ENCODE measurements around the gene CLEC2A. TPM values are rescaled to one million over a fixed set of nuclear protein-coding genes. Genes with fewer than 3 reads are reported as not detected.

CLEC2A gene
- total RNA-seq, 2 donors from 2014 or later: not detected

DNA sequence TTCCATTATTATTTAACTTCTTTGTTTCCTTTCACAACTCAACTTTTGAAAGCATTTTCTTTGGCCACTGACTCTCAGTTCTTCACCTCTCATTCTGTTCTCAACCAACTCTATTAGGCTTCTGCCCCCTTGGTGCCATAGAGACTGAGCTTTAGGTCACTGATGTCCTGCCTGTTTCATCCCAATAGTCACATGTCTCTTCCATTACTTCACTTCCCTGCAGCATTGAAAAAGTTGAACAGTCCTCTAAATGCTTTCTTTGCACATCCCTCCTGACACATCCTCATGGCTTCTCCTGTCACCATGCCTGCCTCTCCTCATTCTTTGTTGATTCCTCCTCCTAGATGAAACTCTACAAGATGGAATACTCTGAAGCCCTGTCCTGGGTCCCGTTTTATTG lies 41.8 kb upstream of the CLEC2A start:
- intact Hi-C loops (cut with DNase I): no loop called here
- WGBS: 59% methylated on average over 1 of the region's 1 CpG
- Histone ChIP-seq H3K27me3 (replicated peaks; ENCODE audit: insufficient read depth) (no peaks in the 10 kb centered on the region), H3K36me3 (no peaks in the 10 kb centered on the region), H3K4me1 (replicated peaks) (no peaks in the 10 kb centered on the region), H3K4me3 (no peak overlapping the region), H3K9me3 (no peaks in the 10 kb centered on the region), H3K27ac (no peak overlapping the region)
- DNase-seq (ENCODE audit: low spot score): no peak
- TF ChIP-seq POLR2A (IDR thresholded peaks at IDR 0.05) (no peak), POLR2AphosphoS5 (IDR thresholded peaks at IDR 0.05) (no peak)
- TF ChIP-seq, protein P1, sequence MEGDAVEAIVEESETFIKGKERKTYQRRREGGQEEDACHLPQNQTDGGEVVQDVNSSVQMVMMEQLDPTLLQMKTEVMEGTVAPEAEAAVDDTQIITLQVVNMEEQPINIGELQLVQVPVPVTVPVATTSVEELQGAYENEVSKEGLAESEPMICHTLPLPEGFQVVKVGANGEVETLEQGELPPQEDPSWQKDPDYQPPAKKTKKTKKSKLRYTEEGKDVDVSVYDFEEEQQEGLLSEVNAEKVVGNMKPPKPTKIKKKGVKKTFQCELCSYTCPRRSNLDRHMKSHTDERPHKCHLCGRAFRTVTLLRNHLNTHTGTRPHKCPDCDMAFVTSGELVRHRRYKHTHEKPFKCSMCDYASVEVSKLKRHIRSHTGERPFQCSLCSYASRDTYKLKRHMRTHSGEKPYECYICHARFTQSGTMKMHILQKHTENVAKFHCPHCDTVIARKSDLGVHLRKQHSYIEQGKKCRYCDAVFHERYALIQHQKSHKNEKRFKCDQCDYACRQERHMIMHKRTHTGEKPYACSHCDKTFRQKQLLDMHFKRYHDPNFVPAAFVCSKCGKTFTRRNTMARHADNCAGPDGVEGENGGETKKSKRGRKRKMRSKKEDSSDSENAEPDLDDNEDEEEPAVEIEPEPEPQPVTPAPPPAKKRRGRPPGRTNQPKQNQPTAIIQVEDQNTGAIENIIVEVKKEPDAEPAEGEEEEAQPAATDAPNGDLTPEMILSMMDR (IDR thresholded peaks at IDR 0.05): no peak

DNA sequence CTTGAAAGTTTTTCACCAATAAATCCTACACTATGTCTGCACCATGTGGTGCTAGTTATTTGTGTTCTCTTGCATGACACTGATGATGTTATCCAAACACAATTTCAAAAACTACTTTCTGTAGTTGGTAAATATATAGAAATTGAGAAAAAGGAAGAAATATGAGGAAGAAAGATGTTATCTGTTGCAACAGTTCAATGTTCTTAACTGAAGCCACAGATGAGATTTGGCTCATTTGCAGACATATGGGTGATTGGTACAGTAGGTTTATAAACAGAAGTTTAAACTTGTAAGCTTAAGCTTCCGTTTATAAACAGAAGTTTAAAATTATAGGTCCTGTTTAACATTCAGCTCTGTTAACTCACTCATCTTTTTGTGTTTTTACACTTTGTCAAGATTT lies 39.0 kb upstream of the CLEC2A start, which contains the start of gene CLEC12A:
CLEC12A (plus strand) TSS at position 229 of the 400 bp plus-strand sequence. CDS start 188 bp downstream, outside the sequence.
- intact Hi-C loops (cut with DNase I): no loop called here
- H3K4me1 ChIP-seq (replicated peaks): no peaks in the 10 kb centered on the region
- 22% methylated on average over 1 of the region's 1 CpG for WGBS
- no peaks in the 10 kb centered on the region for H3K36me3 ChIP-seq
- TF ChIP-seq, protein P1 (IDR thresholded peaks at IDR 0.05): no peak
- TF ChIP-seq POLR2AphosphoS5 (IDR thresholded peaks at IDR 0.05): no peak
- no peak for TF ChIP-seq POLR2A (IDR thresholded peaks at IDR 0.05)
- H3K27ac ChIP-seq: no peak within 1 kb of the TSS
- H3K27me3 ChIP-seq (replicated peaks; ENCODE audit: insufficient read depth): no peaks in the 10 kb centered on the region
- H3K4me3 ChIP-seq: no peak within 1 kb of the TSS
- DNase-seq (ENCODE audit: low spot score): no peak
- H3K9me3 ChIP-seq: no peaks in the 10 kb centered on the region

DNA sequence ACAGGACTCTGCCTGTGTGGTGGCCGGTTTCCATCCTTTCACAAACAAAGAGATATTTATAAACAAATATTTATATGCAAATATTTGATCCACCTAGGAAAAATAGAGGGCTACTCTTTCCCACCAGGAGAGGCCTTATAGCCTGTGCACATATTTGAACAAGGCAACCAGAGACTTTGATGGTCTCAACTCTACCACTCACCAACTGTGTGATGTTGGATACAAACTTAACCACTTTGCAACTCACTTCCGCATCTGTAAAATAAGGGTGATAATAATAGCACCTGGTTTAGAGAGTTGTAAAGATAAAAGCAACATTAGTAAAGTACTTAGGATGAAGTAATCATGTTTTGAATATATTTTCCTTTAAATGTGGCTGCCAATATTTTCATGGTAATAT lies 37.5 kb upstream of the CLEC2A start:
- H3K9me3 ChIP-seq: no peaks in the 10 kb centered on the region
- WGBS: 82% methylated on average over 2 of the region's 2 CpGs
- intact Hi-C loops (cut with DNase I): no loop called here

DNA sequence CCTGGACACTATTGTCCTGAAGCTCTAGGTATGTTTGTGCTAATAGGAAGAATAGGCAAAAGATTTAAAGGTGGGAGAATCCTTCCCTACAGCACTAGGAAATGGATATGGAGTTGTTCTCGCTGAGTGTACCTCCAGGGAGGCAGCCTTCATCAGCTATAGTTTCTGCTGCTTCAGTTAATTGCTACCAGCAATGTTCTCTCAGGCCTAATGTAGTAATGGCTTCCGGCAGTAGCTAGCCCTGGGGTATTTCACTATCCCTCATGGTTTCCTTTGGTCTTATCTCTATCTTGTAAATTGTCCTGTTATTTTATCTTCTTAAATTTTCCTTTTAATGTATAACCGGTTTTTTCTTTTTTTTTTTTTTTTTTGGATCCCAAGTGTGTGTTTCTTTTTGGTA lies 29.7 kb upstream of the CLEC2A start:
- intact Hi-C loops (cut with DNase I): no loop called here
- no peak for TF ChIP-seq POLR2AphosphoS5 (IDR thresholded peaks at IDR 0.05)
- TF ChIP-seq, protein P1 (IDR thresholded peaks at IDR 0.05): no peak
- Histone ChIP-seq H3K36me3 (no peaks in the 10 kb centered on the region), H3K4me1 (replicated peaks) (no peaks in the 10 kb centered on the region), H3K27me3 (replicated peaks; ENCODE audit: insufficient read depth) (no peaks in the 10 kb centered on the region), H3K27ac (no peak overlapping the region), H3K4me3 (no peak overlapping the region), H3K9me3 (no peaks in the 10 kb centered on the region)
- DNase-seq (ENCODE audit: low spot score): no peak
- 72% methylated on average over 3 of the region's 3 CpGs for WGBS

More for the DNA sequence above, 37.5 kb upstream of the CLEC2A start:
- no peak for DNase-seq (ENCODE audit: low spot score)
- H3K36me3 ChIP-seq: no peaks in the 10 kb centered on the region
- H3K4me1 ChIP-seq (replicated peaks): no peaks in the 10 kb centered on the region
- H3K27ac ChIP-seq: no peak overlapping the region
- no peak overlapping the region for H3K4me3 ChIP-seq
- no peak for TF ChIP-seq POLR2A (IDR thresholded peaks at IDR 0.05)
- TF ChIP-seq, protein P1 (IDR thresholded peaks at IDR 0.05): no peak
- no peak for TF ChIP-seq POLR2AphosphoS5 (IDR thresholded peaks at IDR 0.05)
- H3K27me3 ChIP-seq (replicated peaks; ENCODE audit: insufficient read depth): no peaks in the 10 kb centered on the region

DNA sequence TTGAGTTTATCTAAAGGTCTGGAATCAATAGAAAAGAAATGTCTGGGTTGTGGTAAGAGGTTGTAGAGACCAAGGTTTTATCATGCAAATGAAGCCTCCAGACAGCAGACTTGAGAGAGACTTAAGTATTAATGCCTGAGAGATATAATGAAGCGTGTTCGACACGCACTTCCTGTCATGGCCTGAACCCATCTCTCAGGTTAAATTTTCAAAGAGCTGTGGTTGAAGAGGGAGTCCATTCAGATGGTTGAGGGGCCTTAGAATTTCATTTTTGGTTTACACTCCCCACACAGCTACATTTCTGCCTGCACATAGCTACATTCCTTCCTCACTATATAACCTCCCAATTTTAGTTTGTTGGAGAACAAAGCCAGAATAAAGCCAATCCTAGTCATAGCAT lies 28.9 kb upstream of the CLEC2A start:
- DNase-seq (ENCODE audit: low spot score): no peak
- no peak overlapping the region for H3K27ac ChIP-seq
- no peaks in the 10 kb centered on the region for H3K4me1 ChIP-seq (replicated peaks)
- no peaks in the 10 kb centered on the region for H3K9me3 ChIP-seq
- WGBS: 95% methylated on average over 3 of the region's 3 CpGs
- H3K36me3 ChIP-seq: no peaks in the 10 kb centered on the region
- intact Hi-C loops (cut with DNase I): no loop called here
- TF ChIP-seq POLR2AphosphoS5 (IDR thresholded peaks at IDR 0.05) (no peak), POLR2A (IDR thresholded peaks at IDR 0.05) (no peak)
- TF ChIP-seq, protein P1 (IDR thresholded peaks at IDR 0.05): no peak
- no peak overlapping the region for H3K4me3 ChIP-seq
- no peaks in the 10 kb centered on the region for H3K27me3 ChIP-seq (replicated peaks; ENCODE audit: insufficient read depth)
